ENCODE results near the gene WBP4. TPM values are rescaled to one million over a fixed set of nuclear protein-coding genes. Genes with fewer than 3 reads are reported as not detected.

Gene WBP4
- total and polyA plus RNA-seq, 2 of the 4 experiments (the other 2 are of a cell fraction): 4.3 to 11.0 TPM

DNA sequence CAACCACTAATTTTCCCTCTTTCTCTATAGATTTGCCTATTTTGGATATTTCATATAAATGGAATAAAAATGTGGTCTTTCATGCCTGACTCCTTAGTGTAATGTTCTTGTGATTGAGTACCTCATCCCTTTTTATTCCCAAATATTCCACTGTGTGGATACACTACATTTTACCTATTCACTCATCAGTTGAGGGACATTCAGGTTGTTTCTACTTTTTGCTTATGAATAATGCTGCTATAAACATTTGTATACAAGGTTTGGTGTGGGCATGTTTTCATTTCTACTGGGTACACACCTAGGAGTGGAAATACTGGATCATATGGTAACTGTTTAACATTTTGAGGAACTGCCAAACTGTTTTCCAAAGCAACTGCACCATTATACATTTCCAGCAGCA is 5.1 kb upstream of the WBP4 start:
- dilution Hi-C loops (cut with HindIII; ENCODE audit: low sequenced_read_pairs, unreplicated experiment): no loop called here
- Histone ChIP-seq H2BK15ac (ENCODE audit: low read depth, low read length) (no peak overlapping the region), H3K79me1 (ENCODE audit: low read depth in 1 of 2, low read length in 2 of 2) (peaks cover under 1 to 52% of the 10 kb centered on the region in 2 experiments; a peak in 2 of 4 replicates), H3K9me3 (ENCODE audit: control insufficient read depth, insufficient read depth, low read length) (no peaks in the 10 kb centered on the region), H4K5ac (ENCODE audit: low read depth, low read length) (no peak overlapping the region), H3K4me1 (ENCODE audit: control insufficient read depth, insufficient read depth, low read length) (peaks cover 13% of the 10 kb centered on the region), H2AK5ac (ENCODE audit: low read depth, low read length) (no peak overlapping the region), H2BK20ac (ENCODE audit: low read depth, low read length) (no peak overlapping the region), H2BK120ac (ENCODE audit: low read depth, low read length) (no peak overlapping the region), H2BK5ac (ENCODE audit: low read depth, low read length, poor library complexity, severe bottlenecking) (no peak overlapping the region), H3K18ac (ENCODE audit: low read depth, low read length) (no peak overlapping the region), H3K56ac (ENCODE audit: extremely low read depth, insufficient read depth, low read length) (no peak overlapping the region), H3K4me2 (ENCODE audit: low read depth, low read length) (no peak overlapping the region), H4K91ac (ENCODE audit: insufficient read depth, low read depth, low read length) (no peak overlapping the region), H3K36me3 (ENCODE audit: control insufficient read depth, insufficient read depth, low read length) (peaks cover 2% of the 10 kb centered on the region; the same call in 1 of the 2 replicates), H4K8ac (ENCODE audit: low read depth in 2 of 2, low read length in 2 of 2) (no peak overlapping the region), H4K20me1 (ENCODE audit: insufficient read depth, low read length) (peaks cover 69% of the 10 kb centered on the region), H3K27ac (ENCODE audit: insufficient read depth, low read length) (no peak overlapping the region), H2AK9ac (replicated peaks; ENCODE audit: low read depth, low read length, poor library complexity) (no peak overlapping the region), H3K23ac (ENCODE audit: low read depth, low read length) (no peak overlapping the region), H3K14ac (replicated peaks; ENCODE audit: low read depth, low read length) (no peak overlapping the region), H3K9me1 (ENCODE audit: insufficient read depth, low read length) (peaks cover 16% of the 10 kb centered on the region), H3K9ac (ENCODE audit: low read depth, low read length) (no peak overlapping the region), H3K4ac (ENCODE audit: low read depth, low read length) (no peak overlapping the region), H3K27me3 (ENCODE audit: control insufficient read depth, insufficient read depth, low read length) (no peaks in the 10 kb centered on the region), H3K4me3 (ENCODE audit: insufficient read depth, low read depth, low read length) (no peak overlapping the region), H2AFZ (replicated peaks; ENCODE audit: low read length, poor library complexity) (no peak overlapping the region)
- POLR2A ChIA-PET (ENCODE audit: unreplicated experiment): no interaction called here
- in situ Hi-C loops (cut with MboI; ENCODE audit: low sequenced_read_pairs): loop anchor here (10.0 kb wide), 1 partner anchor 271 kb away; the partner anchor contains the start of gene SLC25A15
- DNase-seq (no peak), ATAC-seq (ENCODE audit: low read depth) (no peak)
- BruUV-seq (replicated peaks): no TSS peak
- no peak for TF ChIP-seq MAFK (IDR thresholded peaks at IDR 0.05; ENCODE audit: low read depth, low read length)
- no peak for TF ChIP-seq CEBPB (IDR thresholded peaks at IDR 0.05; ENCODE audit: low read depth, low read length)
- TF ChIP-seq, protein P1, sequence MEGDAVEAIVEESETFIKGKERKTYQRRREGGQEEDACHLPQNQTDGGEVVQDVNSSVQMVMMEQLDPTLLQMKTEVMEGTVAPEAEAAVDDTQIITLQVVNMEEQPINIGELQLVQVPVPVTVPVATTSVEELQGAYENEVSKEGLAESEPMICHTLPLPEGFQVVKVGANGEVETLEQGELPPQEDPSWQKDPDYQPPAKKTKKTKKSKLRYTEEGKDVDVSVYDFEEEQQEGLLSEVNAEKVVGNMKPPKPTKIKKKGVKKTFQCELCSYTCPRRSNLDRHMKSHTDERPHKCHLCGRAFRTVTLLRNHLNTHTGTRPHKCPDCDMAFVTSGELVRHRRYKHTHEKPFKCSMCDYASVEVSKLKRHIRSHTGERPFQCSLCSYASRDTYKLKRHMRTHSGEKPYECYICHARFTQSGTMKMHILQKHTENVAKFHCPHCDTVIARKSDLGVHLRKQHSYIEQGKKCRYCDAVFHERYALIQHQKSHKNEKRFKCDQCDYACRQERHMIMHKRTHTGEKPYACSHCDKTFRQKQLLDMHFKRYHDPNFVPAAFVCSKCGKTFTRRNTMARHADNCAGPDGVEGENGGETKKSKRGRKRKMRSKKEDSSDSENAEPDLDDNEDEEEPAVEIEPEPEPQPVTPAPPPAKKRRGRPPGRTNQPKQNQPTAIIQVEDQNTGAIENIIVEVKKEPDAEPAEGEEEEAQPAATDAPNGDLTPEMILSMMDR (conservative IDR thresholded peaks at IDR 0.05; ENCODE audit: low read depth, low read length): no peak
- TF ChIP-seq SMC3 (IDR thresholded peaks at IDR 0.05; ENCODE audit: low read depth, low read length): no peak
- TF ChIP-seq NFE2L2 (IDR thresholded peaks at IDR 0.05; ENCODE audit: low read depth, low read length): no peak
- no peak for TF ChIP-seq CHD1 (IDR thresholded peaks at IDR 0.05; ENCODE audit: low read depth, low read length)
- no peak for TF ChIP-seq MXI1 (IDR thresholded peaks at IDR 0.05; ENCODE audit: borderline replicate concordance, low read depth, low read length)
- no peak for TF ChIP-seq RFX5 (IDR thresholded peaks at IDR 0.05; ENCODE audit: low read depth, low read length)
- TF ChIP-seq, protein P2, sequence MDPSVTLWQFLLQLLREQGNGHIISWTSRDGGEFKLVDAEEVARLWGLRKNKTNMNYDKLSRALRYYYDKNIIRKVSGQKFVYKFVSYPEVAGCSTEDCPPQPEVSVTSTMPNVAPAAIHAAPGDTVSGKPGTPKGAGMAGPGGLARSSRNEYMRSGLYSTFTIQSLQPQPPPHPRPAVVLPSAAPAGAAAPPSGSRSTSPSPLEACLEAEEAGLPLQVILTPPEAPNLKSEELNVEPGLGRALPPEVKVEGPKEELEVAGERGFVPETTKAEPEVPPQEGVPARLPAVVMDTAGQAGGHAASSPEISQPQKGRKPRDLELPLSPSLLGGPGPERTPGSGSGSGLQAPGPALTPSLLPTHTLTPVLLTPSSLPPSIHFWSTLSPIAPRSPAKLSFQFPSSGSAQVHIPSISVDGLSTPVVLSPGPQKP (IDR thresholded peaks at IDR 0.05; ENCODE audit: borderline replicate concordance, low read depth, low read length): no peak
- no peak for TF ChIP-seq POLR2A (IDR thresholded peaks at IDR 0.05; ENCODE audit: low read depth, low read length)
- no peak for TF ChIP-seq BHLHE40 (IDR thresholded peaks at IDR 0.05; ENCODE audit: low read depth, low read length)
- no peak for TF ChIP-seq MAZ (IDR thresholded peaks at IDR 0.05; ENCODE audit: borderline replicate concordance, low read depth, low read length)
- TF ChIP-seq RAD21 (IDR thresholded peaks at IDR 0.05; ENCODE audit: low read length): no peak
- no peak for TF ChIP-seq FOS (IDR thresholded peaks at IDR 0.05; ENCODE audit: low read depth, low read length)
- no peak for TF ChIP-seq RCOR1 (IDR thresholded peaks at IDR 0.05; ENCODE audit: insufficient replicate concordance, low read length)
- TF ChIP-seq, protein P3, sequence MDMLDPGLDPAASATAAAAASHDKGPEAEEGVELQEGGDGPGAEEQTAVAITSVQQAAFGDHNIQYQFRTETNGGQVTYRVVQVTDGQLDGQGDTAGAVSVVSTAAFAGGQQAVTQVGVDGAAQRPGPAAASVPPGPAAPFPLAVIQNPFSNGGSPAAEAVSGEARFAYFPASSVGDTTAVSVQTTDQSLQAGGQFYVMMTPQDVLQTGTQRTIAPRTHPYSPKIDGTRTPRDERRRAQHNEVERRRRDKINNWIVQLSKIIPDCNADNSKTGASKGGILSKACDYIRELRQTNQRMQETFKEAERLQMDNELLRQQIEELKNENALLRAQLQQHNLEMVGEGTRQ (IDR thresholded peaks at IDR 0.05; ENCODE audit: low read depth, low read length): no peak
- CTCF ChIA-PET: interaction anchor here (0.6 kb wide), 1 partner anchor 54 kb away, joined by 3 read pairs; no protein-coding TSS in a partner anchor
- intact Hi-C loops (cut with micrococcal nuclease): loop anchor here (10.0 kb wide), 1 partner anchor 281 kb away; the partner anchor contains the start of gene MRPS31

Measured in IMR-90 (cell line).